GM18519 (cell line): ENCODE data around the gene NPBWR2.

Experiments used
- ATAC-seq: cut with Tn5 transposase; IDR thresholded peaks from one replicate; pipeline ENCODE4 v1.9.1; 2021; ENCODE audit warnings: mild to moderate bottlenecking, moderate library complexity; ENCODE audit not compliant: unreplicated experiment, low FRiP score

Gene NPBWR2

DNA sequence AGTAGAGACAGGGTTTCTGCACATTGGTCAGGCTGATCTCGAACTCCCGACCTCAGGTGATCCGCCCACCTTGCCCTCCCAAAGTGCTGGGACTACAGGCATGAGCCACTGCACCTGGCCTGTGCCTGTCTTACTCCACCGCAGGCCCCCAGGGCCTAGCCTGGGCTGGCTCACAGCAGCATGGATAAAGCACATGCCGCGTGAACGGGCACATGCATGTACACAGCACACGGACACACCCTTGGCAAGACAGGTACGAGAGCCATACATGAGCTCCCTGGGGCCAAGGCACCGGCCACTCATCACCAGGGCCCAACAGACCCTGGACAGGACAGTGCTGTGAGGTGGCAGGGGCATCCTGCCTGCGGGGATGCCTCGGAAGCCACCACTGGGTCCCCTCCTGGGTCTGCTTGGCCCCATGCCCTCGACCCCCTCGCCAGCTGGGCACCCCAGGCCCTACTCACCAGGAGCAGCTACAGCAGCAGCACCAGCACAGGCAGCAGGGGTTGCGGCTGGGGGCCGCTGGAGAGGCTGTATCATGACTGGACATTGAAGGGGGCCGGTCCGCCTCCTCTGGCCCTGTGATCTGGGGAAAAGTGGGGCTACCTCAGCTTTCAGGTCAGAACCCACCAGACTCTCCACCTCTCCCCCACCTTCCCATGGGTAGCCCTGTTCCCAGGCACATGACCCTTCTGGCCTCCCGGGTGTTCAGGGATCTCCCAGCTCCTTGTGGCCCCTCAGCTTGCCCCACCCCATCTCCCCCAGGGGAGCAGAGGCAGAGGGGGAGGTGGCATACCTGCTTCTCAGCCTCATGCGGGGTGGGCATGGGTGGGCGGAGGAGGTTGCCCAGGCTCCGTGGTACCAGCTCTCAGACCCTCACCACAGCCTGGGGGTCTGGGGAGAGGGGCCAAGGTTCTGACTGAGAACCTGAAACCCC, 31.0 kb downstream of the NPBWR2 start:
- no peak for ATAC-seq

DNA sequence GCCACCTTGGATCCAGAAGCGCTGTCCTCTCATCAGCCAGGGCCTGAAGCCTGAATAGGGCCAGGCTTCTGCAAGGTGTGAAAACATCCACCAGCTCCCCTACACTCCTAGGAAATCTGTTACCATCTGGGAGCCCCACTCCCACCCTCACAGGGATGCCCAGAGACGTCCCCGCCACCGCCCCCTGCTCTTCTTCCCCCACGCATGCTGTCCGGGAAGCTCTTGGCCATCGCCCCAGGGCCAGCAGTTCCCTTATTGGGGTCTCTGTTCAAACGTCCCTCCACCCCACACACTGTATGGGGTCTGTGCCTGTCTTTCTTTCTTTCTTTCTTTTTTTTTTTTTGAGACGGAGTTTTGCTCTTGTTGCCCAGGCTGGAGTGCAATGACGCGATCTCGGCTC, 31.8 kb downstream of the NPBWR2 start:
- ATAC-seq, result no peak

DNA sequence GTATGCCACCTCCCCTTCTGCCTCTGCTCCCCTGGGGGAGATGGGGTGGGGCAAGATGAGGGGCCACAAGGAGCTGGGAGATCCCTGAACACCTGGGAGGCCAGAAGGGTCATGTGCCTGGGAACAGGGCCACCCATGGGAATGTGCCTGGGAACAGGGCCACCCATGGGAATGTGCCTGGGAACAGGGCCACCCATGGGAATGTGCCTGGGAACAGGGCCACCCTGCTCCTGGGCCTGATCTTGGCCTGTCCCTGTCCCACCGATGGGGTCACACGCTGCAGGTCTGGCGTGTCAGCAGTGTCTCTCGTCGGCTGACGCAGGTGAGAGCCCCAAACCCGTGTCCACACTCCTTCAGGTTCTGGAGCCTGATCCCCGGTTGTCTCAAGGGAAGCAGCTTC, 32.4 kb downstream of the NPBWR2 start:
- ATAC-seq, result no peak

DNA sequence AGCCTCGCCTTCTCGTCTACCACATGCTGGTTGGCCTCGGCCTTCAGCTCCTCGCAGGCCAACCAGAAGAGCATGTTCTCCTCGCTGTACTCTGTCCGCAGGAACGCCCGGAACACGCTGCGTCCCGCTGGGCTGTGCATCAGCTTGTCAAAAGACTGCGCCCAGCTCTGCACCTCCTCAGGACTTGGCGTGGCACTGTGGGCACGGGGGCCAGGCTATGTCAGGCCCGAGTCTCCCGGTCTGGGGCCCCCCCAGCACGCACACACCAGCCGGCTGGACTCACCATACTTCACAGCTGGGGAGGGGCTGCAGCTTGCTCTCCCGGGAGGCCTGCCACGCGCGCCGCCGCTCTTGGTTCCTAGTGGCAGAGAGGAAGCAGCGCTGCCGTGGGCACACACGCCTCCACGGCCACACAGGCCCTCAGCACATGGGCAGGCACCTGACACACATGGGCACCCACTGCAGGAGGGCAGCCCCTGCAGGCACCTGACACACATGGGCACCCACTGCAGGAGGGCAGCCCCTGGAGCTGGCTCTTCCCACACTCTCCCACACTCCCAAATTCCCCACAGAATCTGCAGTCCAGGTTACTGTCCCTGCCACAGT, 33.1 kb downstream of the NPBWR2 start:
- ATAC-seq, result no peak

DNA sequence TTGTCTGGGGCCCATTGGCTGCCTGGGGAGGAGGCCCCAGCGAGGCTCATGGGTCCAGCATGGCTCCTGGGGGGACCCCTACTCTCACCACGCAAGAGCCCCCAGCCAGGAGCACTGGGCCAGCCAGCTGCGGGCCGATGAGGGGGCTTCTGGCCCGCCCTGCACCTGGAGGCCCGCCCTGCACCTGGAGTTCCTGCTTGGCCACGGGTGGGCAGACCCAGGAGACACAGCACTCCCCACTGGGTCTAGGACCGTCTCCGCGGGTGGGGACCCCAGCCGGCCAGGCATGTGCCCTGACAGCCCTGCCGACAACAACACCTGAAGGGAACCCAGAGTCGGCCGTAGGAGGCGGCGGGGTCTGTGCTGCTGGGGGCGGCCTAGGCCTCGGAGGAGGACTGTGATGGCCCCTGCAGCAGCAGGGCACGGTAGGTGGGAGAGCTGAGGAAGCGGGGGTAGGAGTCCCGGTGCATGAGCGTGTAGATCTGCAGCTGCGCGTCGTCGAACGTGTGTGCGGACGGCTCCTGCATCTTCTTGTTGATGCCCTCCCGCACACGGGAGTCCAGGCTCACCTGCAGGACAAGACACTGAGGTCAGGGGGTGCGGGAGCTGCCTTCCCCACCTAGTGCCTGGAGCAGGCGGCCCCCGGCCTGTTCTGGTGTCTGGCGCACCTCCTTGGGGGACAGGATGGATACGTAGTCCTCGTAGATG, 33.7 kb downstream of the NPBWR2 start:
- no peak for ATAC-seq

DNA sequence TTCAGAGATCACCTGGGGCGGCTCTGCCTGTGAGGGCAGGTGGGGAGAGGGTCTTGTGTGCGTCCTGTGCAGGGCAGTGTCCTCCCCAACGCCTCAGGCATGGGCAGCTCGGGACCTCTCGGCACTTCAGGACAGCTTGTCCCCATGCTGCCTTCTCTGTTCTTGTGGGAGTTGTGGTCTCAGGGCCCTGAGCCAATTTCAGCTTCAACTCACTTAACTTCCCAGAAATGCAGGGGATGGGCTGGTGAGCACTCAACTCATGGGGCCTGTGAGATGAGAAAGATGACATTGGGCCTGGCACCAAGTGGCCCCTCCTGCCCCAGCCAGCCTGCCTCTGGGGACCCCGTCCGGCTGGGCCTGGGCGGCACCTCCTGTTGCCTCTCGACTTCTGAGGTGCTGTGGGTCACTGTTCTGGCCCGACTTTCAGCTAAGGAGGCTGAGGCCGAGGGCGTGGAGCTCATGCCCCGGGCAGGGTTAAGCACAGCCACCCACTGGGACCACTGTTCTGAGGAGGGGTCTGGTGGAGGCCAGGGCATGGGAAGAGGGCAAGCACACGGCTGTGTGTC, 34.8 kb downstream of the NPBWR2 start:
- no peak for ATAC-seq

DNA sequence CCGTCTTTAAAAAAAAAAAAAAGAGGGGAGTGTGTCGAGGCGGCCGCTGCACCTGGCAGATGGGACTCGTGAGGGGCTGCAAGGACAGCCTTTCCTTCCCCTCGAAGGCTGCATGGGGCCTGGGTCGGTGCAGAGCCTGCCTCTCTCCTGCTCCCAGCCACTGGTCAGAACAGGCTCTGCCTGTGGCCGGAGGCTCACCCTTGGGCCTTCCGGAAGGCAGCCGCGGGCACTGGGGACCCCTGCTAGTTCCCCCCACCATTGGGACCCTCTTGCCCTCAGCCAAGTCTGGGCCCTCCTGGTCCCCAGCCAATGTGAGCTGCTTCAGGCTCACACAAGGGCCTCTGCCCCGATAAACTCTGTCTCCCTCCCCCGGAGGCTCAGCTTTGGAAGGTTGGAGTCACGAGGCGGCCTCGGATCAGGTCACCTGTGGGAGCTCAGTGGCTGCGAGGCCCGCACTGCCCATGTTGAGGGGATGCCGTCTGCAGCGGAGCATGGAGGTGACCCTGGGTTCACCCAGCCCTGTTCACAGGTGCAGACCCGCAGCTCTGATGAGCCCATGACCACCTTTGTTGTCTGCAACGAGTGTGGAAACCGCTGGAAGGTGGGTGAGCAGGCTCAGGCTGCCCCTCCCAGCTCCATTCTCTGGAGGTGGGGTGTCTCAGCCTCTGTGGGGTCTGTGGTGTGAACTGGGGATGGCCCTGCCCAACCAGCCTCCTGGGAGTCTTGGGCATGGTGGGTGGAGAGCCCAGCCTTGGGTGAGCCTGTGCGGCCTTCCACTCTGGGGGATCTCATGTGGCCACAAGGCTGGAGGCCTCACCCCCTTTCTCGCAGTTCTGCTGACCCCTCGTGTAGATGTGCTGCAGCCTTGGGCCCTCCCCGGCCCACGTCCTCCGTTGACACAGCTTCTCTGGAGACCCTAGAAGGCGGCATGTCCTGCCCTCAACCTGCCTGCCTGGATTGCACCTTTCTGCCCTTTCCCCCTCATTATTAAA, 35.7 kb downstream of the NPBWR2 start:
- ATAC-seq, result no peak

DNA sequence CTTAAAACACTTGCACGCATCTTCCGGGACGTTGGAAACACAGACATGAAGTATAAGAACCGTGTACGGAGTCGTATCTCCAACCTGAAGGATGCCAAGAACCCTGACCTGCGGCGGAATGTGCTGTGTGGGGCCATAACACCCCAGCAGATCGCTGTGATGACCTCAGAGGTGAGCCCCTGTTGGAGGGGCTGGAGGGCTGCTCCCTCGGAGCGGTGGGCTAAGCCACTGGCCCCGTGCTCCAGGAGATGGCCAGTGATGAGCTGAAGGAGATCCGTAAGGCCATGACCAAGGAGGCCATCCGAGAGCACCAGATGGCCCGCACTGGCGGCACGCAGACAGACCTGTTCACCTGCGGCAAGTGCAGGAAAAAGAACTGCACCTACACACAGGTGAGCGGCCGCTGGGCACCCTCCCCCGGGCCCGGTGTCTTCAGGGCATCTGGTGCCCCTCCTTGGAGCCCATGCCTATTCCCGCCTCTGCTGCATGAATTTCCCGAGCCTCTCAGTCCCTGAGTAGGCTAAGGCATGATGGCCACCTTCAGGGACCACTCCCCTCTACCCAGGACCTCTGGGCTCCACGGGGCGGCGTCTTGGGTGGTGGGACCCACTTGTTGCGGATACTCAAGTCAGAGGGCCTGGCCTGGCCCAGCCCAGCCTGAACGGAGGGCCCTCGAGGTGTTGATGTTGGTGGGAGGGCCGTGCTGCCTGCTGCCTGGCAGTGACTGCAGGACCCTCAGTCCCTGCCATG, 36.9 kb downstream of the NPBWR2 start:
- ATAC-seq, result no peak

DNA sequence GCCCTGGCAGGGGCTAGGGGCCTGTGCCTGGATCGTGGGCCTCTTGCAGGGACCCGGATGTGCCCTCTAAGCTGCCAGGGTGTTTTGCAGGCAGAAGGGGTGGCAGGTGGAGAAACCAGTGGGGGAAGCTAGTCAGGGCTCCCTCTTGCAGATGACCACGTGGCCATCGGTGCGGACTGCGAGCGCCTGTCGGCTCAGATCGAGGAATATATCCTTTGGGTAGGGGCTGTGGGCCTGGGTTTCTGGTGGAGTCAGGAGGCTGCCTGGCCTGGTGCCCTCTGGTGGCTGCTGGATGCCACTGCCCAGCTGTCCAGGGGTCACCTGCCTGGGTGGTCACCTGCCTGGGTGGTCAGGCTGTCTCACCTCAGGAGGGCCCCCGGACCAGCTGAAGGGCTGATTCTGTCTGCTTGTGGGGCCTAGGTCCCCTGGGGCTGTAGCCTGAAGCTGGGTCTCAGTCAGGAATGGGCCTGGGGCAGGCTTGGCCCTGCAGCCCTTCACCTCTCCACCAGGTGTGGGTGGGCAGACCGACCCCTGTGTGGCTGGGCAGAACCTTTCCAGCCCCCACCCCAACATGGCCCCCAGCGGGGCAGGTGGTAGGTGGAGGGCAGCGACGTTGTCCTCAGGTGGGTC, 37.6 kb downstream of the NPBWR2 start:
- no peak for ATAC-seq

DNA sequence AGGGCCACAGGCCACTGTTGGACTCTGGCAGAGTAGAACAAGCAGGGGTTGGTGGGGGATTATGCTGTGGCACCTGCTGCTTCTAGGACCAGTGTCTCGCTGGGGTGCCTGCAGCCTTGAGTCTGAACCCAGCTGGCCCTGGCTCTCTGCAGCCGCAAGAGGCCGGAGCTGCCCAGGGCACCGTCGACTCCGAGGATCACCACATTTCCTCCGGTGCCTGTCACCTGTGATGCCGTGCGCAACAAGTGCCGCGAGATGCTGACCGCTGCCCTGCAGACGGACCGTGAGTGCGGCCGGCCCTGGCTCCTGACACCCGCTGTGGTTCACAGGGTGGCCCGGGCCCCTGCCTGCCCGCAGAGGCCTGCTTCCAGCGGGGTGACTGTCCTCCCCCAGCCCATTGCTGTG, 38.2 kb downstream of the NPBWR2 start:
- no peak for ATAC-seq

DNA sequence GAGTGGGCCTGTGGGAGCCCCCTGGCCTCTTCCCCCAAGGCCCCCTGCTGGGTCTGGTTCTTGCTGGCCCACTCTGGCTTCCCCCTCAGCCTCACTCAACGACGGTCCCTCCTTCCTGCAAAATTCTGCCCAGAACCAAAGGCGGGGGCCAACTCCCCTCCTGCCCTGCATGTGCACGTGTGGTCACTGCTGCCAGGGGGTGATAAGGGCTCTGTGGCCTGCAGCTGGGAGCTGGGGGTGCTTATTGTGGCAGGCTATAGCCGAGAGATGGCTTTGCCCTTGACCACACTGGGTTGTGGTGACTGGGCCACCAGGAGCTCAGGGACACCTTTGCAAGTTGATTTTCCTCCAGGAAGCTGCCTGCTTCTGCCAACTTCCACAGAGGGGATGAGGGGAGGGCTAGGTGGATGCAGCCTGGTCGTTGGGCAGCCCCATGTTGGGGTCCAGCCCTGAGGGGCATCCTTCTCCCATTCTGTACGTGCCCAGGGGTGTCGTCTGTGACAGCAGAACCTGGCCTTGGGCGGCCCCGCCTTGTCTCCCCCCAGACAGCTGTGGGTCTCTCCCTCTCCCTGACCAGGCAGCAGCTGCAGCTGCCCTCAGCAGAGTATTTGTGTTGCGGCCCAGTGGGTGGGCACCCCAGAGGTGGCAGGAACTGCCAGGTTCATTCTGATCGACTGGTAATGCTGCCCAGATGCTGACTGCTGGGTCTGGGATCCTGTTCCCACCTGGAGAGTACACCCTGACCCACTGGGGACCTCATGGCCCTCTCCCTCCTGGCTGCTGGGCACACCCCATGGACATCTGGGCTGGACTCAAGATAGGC, 38.8 kb downstream of the NPBWR2 start:
- ATAC-seq, result no peak

DNA sequence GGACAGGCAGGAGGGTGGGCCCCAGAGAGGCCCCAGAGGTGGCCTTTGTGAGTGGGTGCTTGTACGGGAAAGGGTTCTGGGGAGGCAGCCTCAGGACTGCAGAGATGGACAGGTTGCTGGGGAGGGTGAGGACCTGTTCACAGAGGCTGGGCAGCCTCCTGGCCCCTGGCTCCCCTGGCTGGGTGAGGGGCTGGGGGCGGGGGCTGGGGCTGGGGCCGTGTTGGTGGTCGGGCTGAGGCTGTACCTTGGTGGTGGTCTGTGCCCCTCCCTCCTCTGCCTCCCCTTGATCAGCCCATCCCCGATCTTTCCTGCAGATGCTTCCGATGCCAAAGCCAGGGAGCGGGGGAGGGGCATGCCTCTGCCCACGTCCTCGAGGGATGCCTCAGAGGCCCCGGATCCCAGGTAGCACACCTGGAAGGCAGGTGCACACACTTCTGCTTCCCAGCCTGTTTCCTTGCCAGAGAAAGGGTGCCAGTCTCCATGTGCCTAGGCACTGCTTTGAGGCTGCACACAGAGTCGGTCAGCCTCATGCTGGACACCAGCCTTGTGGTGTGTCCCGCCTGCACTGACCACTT, 39.5 kb downstream of the NPBWR2 start:
- no peak for ATAC-seq

DNA sequence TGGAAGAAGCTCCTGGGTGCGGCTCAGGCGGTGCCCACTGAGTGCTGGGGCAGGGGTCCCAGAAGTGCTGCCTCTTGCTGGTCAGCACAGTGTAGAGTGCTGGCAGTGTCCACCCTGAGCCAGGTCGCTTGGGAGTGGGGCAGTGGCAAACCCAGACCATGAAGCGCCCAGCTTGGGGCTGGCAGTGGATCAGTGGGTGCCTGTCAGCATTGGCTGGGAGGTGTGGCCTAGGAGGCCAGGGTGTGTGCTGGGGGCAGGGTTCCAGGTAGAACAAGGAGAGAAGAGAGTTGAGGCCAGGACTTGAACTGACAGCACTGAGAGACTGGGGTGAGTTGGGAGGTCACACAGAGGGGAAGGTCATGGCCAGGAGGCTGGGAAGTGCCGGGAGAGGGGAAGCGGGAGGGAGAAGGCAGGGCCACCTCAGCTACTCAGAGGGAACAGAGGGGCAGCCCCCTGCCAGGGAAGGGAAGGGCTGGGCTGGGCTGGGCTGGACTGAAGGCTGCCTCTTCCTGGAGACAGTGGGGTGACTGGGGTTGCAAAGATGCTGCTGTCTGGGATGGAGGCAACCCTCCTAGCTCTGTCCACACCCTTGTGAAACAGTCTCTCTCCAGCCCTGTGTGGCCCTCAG, 40.2 kb downstream of the NPBWR2 start:
- no peak for ATAC-seq

DNA sequence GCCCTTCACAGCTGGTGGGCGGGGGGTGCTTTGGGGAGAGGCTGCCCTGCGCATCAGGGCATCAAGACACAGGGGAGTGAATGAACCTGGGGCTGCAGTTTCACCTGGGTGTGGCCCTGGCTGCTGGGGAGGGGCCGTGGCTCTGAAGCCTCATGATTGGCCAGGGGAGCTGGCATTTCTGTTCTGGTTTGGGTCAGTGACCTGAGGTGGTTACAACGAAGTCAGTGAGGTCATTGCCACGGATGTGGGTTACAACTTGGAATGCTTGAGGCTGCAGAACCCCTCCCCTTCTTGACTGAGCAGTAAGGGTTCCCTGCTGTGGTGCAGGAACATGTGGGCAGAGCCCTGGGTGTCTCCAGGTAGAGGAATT, 41.4 kb downstream of the NPBWR2 start:
- no peak for ATAC-seq

DNA sequence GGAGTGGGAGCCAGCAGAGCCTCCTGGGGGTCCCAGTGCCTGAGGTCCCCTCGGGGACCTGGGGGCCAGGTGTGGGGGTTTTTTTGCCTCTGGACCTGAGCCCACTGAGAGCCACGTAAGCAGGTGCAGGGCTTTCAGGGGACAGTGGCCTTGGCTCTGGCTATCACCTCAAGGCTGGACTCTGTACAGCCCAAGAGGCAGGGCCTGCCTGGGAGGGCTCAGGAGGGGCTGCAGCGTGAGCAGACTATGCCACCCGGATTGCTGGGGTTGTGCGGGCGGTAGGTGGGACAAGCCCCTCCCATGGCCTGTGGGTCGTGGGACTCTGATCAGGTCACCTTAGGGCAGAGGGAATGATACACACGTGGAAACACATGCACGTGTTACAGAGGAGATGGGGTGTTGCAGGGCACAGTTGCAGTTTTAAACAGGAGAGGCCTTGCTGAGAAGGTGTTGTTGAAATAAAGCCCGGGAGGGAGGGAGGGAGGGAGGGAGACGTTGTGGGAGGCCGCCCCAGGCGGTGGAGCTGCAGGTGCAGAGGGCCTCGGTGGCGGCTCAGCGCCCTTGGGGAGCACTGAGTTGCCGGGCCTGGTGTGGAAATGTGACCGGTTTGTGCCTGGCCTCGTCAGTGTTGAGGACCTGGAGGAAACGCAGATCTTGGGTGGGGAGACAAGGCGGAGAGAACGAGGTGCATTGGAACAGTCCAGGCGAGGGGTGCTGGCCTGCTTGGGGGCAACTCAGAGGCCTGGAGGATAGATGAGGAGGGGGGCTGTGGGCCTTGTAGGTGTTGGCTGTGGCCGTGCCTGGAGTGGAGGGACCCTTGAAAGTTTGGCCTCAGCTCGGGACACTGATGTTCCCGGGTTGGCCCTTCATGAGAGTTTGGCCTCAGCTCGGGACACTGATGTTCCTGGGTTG, 42.0 kb downstream of the NPBWR2 start:
- no peak for ATAC-seq

DNA sequence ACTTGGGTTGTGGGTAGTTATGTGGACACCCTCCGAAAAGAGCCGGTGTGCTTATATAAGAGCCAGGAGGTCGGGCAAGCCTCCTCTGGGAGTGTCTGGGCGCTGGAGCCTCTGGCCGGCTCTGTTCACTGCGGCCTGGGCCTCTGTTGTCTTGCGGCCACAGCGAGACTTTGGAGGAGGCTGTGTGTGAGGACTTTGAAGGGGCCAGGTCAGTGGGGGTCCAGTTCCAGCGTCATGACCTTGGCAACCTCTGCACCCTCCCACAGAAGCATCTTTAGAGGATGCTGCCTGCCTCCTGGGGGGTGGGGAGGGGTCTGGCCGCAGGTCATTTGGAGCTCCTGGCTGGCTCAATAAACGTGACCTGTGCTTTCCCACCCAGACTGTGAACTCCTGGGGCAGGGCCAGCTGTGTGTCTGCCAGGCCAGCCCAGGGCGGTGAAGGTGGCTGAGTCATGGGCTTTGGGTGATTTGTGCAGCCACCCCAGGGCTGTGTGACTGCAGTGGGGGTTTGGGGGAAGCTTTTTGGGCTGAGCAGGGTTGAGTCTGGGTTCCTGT, 43.1 kb downstream of the NPBWR2 start:
- ATAC-seq, result no peak
